DMS153 treated with DMSO at 0.1 percent for 48 hours (cell line): ENCODE results near the gene SPPL2C.

Source experiments
- DNase-seq: peaks from one replicate; lab custom pipeline; 2025; ENCODE audit not compliant: unreplicated experiment; lab: John Stamatoyannopoulos, UW

SPPL2C gene

GRCh38 chr17:45828582-45829133 lies 16.0 kb upstream of the SPPL2C start:
- DNase-seq = no peak

GRCh38 chr17:45833920-45834319 lies 10.8 kb upstream of the SPPL2C start:
- no peak for DNase-seq

GRCh38 chr17:45834471-45835396 lies 9.9 kb upstream of the SPPL2C start:
- DNase-seq = no peak

- DNase-seq = no peak
Observed at GRCh38 chr17:45835481-45835880, 9.2 kb upstream of the SPPL2C start.

- no peak for DNase-seq
Observed at GRCh38 chr17:45836047-45837044, 8.3 kb upstream of the SPPL2C start.

GRCh38 chr17:45837187-45837586 lies 7.5 kb upstream of the SPPL2C start:
- no peak for DNase-seq

- DNase-seq = no peak
Observed at GRCh38 chr17:45837603-45838002, 7.1 kb upstream of the SPPL2C start.

GRCh38 chr17:45838751-45839295 lies 5.9 kb upstream of the SPPL2C start:
- no peak for DNase-seq

GRCh38 chr17:45839442-45839841 lies 5.2 kb upstream of the SPPL2C start:
- no peak for DNase-seq

GRCh38 chr17:45841186-45841585 lies 3.5 kb upstream of the SPPL2C start:
- no peak for DNase-seq

GRCh38 chr17:45841883-45842525 lies 2.7 kb upstream of the SPPL2C start:
- peak; percentile 68 for DNase-seq

- no peak for DNase-seq
Observed at GRCh38 chr17:45843722-45844121, 959 bp upstream of the SPPL2C start.

GRCh38 chr17:45845376-45846185 lies 900 bp downstream of the SPPL2C start:
- DNase-seq = no peak

- DNase-seq = no peak
Observed at GRCh38 chr17:45846223-45846622, 1.5 kb downstream of the SPPL2C start.

GRCh38 chr17:45846646-45847045 lies 2.0 kb downstream of the SPPL2C start:
- no peak for DNase-seq

GRCh38 chr17:45847101-45847500 lies 2.4 kb downstream of the SPPL2C start:
- DNase-seq = no peak

GRCh38 chr17:45847747-45848146 lies 3.1 kb downstream of the SPPL2C start:
- DNase-seq = no peak

GRCh38 chr17:45848405-45848804 lies 3.7 kb downstream of the SPPL2C start:
- DNase-seq = no peak

- DNase-seq = no peak
Observed at GRCh38 chr17:45848868-45849535, 4.3 kb downstream of the SPPL2C start.
